Cardiac fibroblast (primary cell): ENCODE results near the gene ELP2.

Experiments used
- DNase-seq, 2 donors: peaks; one replicate each; pipeline versions ENCODE4 v3.0.0 to v3.0.0-alpha.2; 2010; ENCODE audit warnings: low read depth in 2 of 2
- H3K4me3 ChIP-seq, 2 donors: replicated peaks in 1 of 2; 1 replicate in 1 of 2; 2 replicates in 1 of 2; pipeline ENCODE4 v1.5.1; 2011; ENCODE audit warnings: low read depth in 2 of 2, low read length in 2 of 2, mild to moderate bottlenecking in 2 of 2, moderate library complexity in 1 of 2
- TF ChIP-seq, protein P1 (sequence below): IDR thresholded peaks from one replicate; pipeline ENCODE4 v1.5.1; 2011; ENCODE audit warnings: low read depth, mild to moderate bottlenecking, low read length, inconsistent platforms

The ELP2 gene

GRCh38 chr18:36194600-36195315, 65.1 kb downstream of the ELP2 start:
- H3K4me3 ChIP-seq: no peak overlapping the region
- TF ChIP-seq, protein P1, sequence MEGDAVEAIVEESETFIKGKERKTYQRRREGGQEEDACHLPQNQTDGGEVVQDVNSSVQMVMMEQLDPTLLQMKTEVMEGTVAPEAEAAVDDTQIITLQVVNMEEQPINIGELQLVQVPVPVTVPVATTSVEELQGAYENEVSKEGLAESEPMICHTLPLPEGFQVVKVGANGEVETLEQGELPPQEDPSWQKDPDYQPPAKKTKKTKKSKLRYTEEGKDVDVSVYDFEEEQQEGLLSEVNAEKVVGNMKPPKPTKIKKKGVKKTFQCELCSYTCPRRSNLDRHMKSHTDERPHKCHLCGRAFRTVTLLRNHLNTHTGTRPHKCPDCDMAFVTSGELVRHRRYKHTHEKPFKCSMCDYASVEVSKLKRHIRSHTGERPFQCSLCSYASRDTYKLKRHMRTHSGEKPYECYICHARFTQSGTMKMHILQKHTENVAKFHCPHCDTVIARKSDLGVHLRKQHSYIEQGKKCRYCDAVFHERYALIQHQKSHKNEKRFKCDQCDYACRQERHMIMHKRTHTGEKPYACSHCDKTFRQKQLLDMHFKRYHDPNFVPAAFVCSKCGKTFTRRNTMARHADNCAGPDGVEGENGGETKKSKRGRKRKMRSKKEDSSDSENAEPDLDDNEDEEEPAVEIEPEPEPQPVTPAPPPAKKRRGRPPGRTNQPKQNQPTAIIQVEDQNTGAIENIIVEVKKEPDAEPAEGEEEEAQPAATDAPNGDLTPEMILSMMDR: no peak
- no peak for DNase-seq

- no peak overlapping the region for H3K4me3 ChIP-seq
- TF ChIP-seq, protein P1: no peak
- DNase-seq: peak in 1 of 2 donors; percentile 37
Observed at GRCh38 chr18:36195427-36196122, 65.9 kb downstream of the ELP2 start.

- no peak for DNase-seq
- H3K4me3 ChIP-seq: no peak overlapping the region
- TF ChIP-seq, protein P1: no peak
Observed at GRCh38 chr18:36196238-36196995, 66.7 kb downstream of the ELP2 start.

- DNase-seq: no peak
- TF ChIP-seq, protein P1: no peak
- H3K4me3 ChIP-seq: no peak overlapping the region
Observed at GRCh38 chr18:36197511-36198166, 67.9 kb downstream of the ELP2 start.

GRCh38 chr18:36199691-36200295, 70.1 kb downstream of the ELP2 start:
- no peak for DNase-seq
- H3K4me3 ChIP-seq: no peak overlapping the region
- TF ChIP-seq, protein P1: no peak

- TF ChIP-seq, protein P1: no peak
- H3K4me3 ChIP-seq: no peak overlapping the region
- no peak for DNase-seq
Observed at GRCh38 chr18:36200354-36200771, 70.7 kb downstream of the ELP2 start.
